HepG2 (cell line): ENCODE data around the gene PBX2. TPM values are rescaled to one million over a fixed set of nuclear protein-coding genes. Genes with fewer than 3 reads are reported as not detected.

Source experiments
- AHDC1 ChIP-seq: sonication (generic); formaldehyde crosslinking; IDR thresholded peaks from 2 replicates; pipeline ENCODE4 v1.5.1; 2020; ENCODE audit warnings: mild to moderate bottlenecking, missing genetic modification reagents, borderline replicate concordance
- ARID4A ChIP-seq: sonication (generic); formaldehyde crosslinking; IDR thresholded peaks from 2 replicates; pipeline ENCODE4 v1.5.0; 2020; ENCODE audit warnings: mild to moderate bottlenecking, missing genetic modification reagents, borderline replicate concordance
- E2F5 ChIP-seq: sonication (generic); formaldehyde crosslinking; conservative IDR thresholded peaks from 2 replicates; pipeline ENCODE4 v1.4.0; 2020; ENCODE audit warnings: missing genetic modification reagents
- GZF1 ChIP-seq: sonication (generic); formaldehyde crosslinking; IDR thresholded peaks from 2 replicates; pipeline ENCODE4 v1.5.1; 2020; ENCODE audit warnings: mild to moderate bottlenecking, missing genetic modification reagents
- IRX3 ChIP-seq: sonication (generic); formaldehyde crosslinking; IDR thresholded peaks from 2 replicates; pipeline ENCODE4 v1.8.1; 2023; ENCODE audit warnings: mild to moderate bottlenecking, low read depth, missing genetic modification reagents, borderline replicate concordance
- KDM4B ChIP-seq: sonication (generic); formaldehyde crosslinking; IDR thresholded peaks from 2 replicates; pipeline ENCODE4 v1.4.0; 2020; ENCODE audit warnings: missing genetic modification reagents
- NR1H2 ChIP-seq: sonication (generic); formaldehyde crosslinking; IDR thresholded peaks from 2 replicates; pipeline ENCODE4 v1.8.1; 2022; ENCODE audit warnings: low read depth, missing genetic modification reagents, borderline replicate concordance
- RBFOX2 ChIP-seq: fragments of 200-400 bp; formaldehyde crosslinking; IDR thresholded peaks from 2 replicates; pipeline ENCODE4 v1.6.1; 2017; ENCODE audit warnings: low read depth, mild to moderate bottlenecking, low read length
- SCMH1 ChIP-seq: sonication (generic); formaldehyde crosslinking; IDR thresholded peaks from 2 replicates; pipeline ENCODE4 v1.9.0; 2021; ENCODE audit warnings: missing genetic modification reagents, mild to moderate bottlenecking, borderline replicate concordance
- THYN1 ChIP-seq: sonication (generic); formaldehyde crosslinking; IDR thresholded peaks from 2 replicates; pipeline ENCODE4 v1.8.1; 2023; ENCODE audit warnings: low read depth, mild to moderate bottlenecking, moderate library complexity, missing genetic modification reagents, borderline replicate concordance
- ZFP36L2 ChIP-seq: sonication (generic); formaldehyde crosslinking; IDR thresholded peaks from 2 replicates; pipeline ENCODE4 v1.4.0; 2020; ENCODE audit warnings: missing genetic modification reagents
- ZNF709 ChIP-seq: sonication (generic); formaldehyde crosslinking; IDR thresholded peaks from 2 replicates; pipeline ENCODE4 v1.5.0; 2020; ENCODE audit warnings: mild to moderate bottlenecking, missing genetic modification reagents
- polyA plus RNA-seq, 8 experiments: library from polyadenylated mRNA; depleted of rRNA in 3 of 8; stranded (reverse) in 7 of 8; unstranded in 1 of 8; fragments of >200 nt; fragmentation: Illumina TruSeq in 4 of 8; extraction: Trizol in 4 of 8; gene quantifications; 2 replicates each; pipeline versions ENCODE4 v1.2.1 to v1.2.3, GENCODE V29; 2011 to 2016; ENCODE audit warnings: low read depth in 4 of 8, missing spikeins in 1 of 8, mixed read lengths in 1 of 8; ENCODE audit not compliant: insufficient read depth in 1 of 8
- total RNA-seq, 5 experiments: library from RNA; depleted of rRNA; stranded (reverse); fragments of >200 nt; fragmentation: Illumina TruSeq; extraction: Trizol; gene quantifications; 2 replicates each; pipeline ENCODE4 v1.2.3, GENCODE V29; 2016; ENCODE audit warnings: low read depth in 1 of 5
- TF ChIP-seq, protein P1 (sequence below): sonication (generic); formaldehyde crosslinking; IDR thresholded peaks from 2 replicates; pipeline ENCODE4 v1.5.1; 2020; ENCODE audit warnings: mild to moderate bottlenecking, missing genetic modification reagents, borderline replicate concordance
- TF ChIP-seq, protein P2 (sequence below): IDR thresholded peaks from 2 replicates; pipeline ENCODE4 v1.6.1; 2016; ENCODE audit warnings: low read depth, control low read depth

PBX2 gene
- total and polyA plus RNA-seq, 2 of the 13 experiments (the other 11 are each of a cell fraction or from before 2014, with no cell fraction given) = 42.3 to 77.8 TPM

DNA sequence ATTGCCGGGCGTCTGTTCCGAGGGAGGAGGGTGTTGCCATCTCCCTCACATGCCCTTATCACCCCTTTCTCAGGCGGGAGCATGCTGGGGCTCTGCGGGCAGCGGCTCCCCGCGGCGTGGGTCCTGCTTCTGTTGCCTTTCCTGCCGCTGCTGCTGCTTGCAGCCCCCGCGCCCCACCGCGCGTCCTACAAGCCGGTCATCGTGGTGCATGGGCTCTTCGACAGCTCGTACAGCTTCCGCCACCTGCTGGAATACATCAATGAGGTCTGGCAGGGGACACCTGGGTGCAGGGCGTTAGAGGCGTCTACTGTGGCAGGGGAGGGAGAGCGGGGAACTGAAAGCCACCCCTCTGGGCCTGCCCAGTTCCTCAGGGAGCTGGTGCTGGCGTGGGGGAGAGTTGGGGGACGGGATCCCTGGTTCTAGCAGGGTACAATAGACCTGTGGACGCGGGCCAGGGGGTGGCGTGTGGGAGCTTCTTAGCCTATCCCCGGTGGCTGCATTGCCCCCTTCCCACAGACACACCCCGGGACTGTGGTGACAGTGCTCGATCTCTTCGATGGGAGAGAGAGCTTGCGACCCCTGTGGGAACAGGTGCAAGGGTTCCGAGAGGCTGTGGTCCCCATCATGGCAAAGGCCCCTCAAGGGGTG is 35.4 kb downstream of the PBX2 start (continued):
- TF ChIP-seq, protein P1, sequence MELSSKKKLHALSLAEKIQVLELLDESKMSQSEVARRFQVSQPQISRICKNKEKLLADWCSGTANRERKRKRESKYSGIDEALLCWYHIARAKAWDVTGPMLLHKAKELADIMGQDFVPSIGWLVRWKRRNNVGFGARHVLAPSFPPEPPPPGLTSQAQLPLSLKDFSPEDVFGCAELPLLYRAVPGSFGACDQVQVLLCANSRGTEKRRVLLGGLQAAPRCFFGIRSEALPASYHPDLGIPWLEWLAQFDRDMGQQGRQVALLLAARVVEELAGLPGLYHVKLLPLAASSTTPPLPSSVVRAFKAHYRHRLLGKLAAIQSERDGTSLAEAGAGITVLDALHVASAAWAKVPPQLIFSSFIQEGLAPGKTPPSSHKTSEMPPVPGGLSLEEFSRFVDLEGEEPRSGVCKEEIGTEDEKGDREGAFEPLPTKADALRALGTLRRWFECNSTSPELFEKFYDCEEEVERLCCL (CRISPR knock-in tag) = peak; percentile 89; the same call in 1 of the 2 replicates
- TF ChIP-seq NR1H2 (CRISPR knock-in tag) (no peak), SCMH1 (CRISPR knock-in tag) (no peak), THYN1 (no peak), ZFP36L2 (CRISPR knock-in tag) (0 out of 2 replicates have a peak, but pooled peaks have one; percentile 36), RBFOX2 (peak; percentile 71), IRX3 (CRISPR knock-in tag) (no peak), KDM4B (CRISPR knock-in tag) (peak; percentile 42; the same call in 1 of the 2 replicates), ARID4A (CRISPR knock-in tag) (peak; percentile 76), ZNF709 (CRISPR knock-in tag) (0 out of 2 replicates have a peak, but pooled peaks have one; percentile 36), AHDC1 (CRISPR knock-in tag) (no peak), GZF1 (peak; percentile 92; the same call in 1 of the 2 replicates), E2F5 (CRISPR knock-in tag) (0 out of 2 replicates have a peak, but pooled peaks have one; percentile 39)
- TF ChIP-seq, protein P2, sequence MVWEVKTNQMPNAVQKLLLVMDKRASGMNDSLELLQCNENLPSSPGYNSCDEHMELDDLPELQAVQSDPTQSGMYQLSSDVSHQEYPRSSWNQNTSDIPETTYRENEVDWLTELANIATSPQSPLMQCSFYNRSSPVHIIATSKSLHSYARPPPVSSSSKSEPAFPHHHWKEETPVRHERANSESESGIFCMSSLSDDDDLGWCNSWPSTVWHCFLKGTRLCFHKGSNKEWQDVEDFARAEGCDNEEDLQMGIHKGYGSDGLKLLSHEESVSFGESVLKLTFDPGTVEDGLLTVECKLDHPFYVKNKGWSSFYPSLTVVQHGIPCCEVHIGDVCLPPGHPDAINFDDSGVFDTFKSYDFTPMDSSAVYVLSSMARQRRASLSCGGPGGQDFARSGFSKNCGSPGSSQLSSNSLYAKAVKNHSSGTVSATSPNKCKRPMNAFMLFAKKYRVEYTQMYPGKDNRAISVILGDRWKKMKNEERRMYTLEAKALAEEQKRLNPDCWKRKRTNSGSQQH (CRISPR knock-in tag) = 0 out of 2 replicates have a peak, but pooled peaks have one; percentile 39
